ENCODE results near the gene BICC1. TPM values are rescaled to one million over a fixed set of nuclear protein-coding genes. Genes with fewer than 3 reads are reported as not detected.

Gene BICC1
- total RNA-seq, 4 donors from 2014 or later = 0.60 to 5.1 (median 2.2) TPM

- Histone ChIP-seq H3K27ac (peak overlapping the region in 1 of 4 donors; percentile 39), H3K4me3 (no peak overlapping the region), H3K4me1 (no peaks in the 10 kb centered on the region), H3K36me3 (no peaks in the 10 kb centered on the region), H3K9me3 (no peaks in the 10 kb centered on the region), H3K27me3 (no peaks in the 10 kb centered on the region)
- in situ Hi-C loops (cut with MboI; ENCODE audit: low pct_ligation_motif_present in 1 of 4, low pct_unique_long_range_greater_than_20kb in 1 of 4, low sequenced_read_pairs in 3 of 4) (no loop called here), intact Hi-C loops (cut with DNase I; ENCODE audit: low total_unique reads) (no loop called here)
- DNase-seq = no peak
- WGBS, 2 donors (ENCODE audit: low coverage in 1 of 2) = 62 to 70% methylated on average over 5 of the region's 5 CpGs
- no peak for TF ChIP-seq EP300 (IDR thresholded peaks at IDR 0.05; ENCODE audit: low read depth)
- TF ChIP-seq CTCF (IDR thresholded peaks at IDR 0.05) = no peak
- TF ChIP-seq POLR2A (IDR thresholded peaks at IDR 0.05) = no peak
- no peak for TF ChIP-seq POLR2AphosphoS5 (IDR thresholded peaks at IDR 0.05)
These were observed 321.3 kb downstream of the BICC1 start for GRCh38 chr10:58833771-58834561.

- TF ChIP-seq POLR2A (IDR thresholded peaks at IDR 0.05) = no peak
- no peak for TF ChIP-seq EP300 (IDR thresholded peaks at IDR 0.05; ENCODE audit: low read depth)
- no peak for TF ChIP-seq POLR2AphosphoS5 (IDR thresholded peaks at IDR 0.05)
- no peak for TF ChIP-seq CTCF (IDR thresholded peaks at IDR 0.05)
- Histone ChIP-seq H3K9me3 (no peaks in the 10 kb centered on the region), H3K4me1 (no peaks in the 10 kb centered on the region), H3K36me3 (no peaks in the 10 kb centered on the region), H3K27ac (no peak overlapping the region), H3K4me3 (no peak overlapping the region), H3K27me3 (no peaks in the 10 kb centered on the region)
- no peak for DNase-seq
- 60 to 85% methylated on average over 1 to 3 of the region's 3 CpGs for WGBS, 2 donors (ENCODE audit: low coverage in 1 of 2)
- in situ Hi-C loops (cut with MboI; ENCODE audit: low pct_ligation_motif_present in 1 of 4, low pct_unique_long_range_greater_than_20kb in 1 of 4, low sequenced_read_pairs in 3 of 4) (no loop called here), intact Hi-C loops (cut with DNase I; ENCODE audit: low total_unique reads) (no loop called here)
These were observed 323.6 kb downstream of the BICC1 start for GRCh38 chr10:58836176-58836700.

GRCh38 chr10:58836991-58837575 lies 324.4 kb downstream of the BICC1 start:
- TF ChIP-seq POLR2AphosphoS5 (IDR thresholded peaks at IDR 0.05) (no peak), CTCF (IDR thresholded peaks at IDR 0.05) (no peak)
- Histone ChIP-seq H3K9me3 (no peaks in the 10 kb centered on the region), H3K36me3 (no peaks in the 10 kb centered on the region), H3K27me3 (no peaks in the 10 kb centered on the region), H3K27ac (no peak overlapping the region), H3K4me1 (no peaks in the 10 kb centered on the region), H3K4me3 (no peak overlapping the region)
- 71 to 83% methylated on average over 8 of the region's 8 CpGs for WGBS, 2 donors (ENCODE audit: low coverage in 1 of 2)
- no peak for DNase-seq
- in situ Hi-C loops (cut with MboI; ENCODE audit: low pct_ligation_motif_present in 1 of 4, low pct_unique_long_range_greater_than_20kb in 1 of 4, low sequenced_read_pairs in 3 of 4) = no loop called here
- intact Hi-C loops (cut with DNase I; ENCODE audit: low total_unique reads) = no loop called here

- intact Hi-C loops (cut with DNase I; ENCODE audit: low total_unique reads) (no loop called here), in situ Hi-C loops (cut with MboI; ENCODE audit: low pct_ligation_motif_present in 1 of 4, low pct_unique_long_range_greater_than_20kb in 1 of 4, low sequenced_read_pairs in 3 of 4) (no loop called here)
- Histone ChIP-seq H3K4me3 (no peak overlapping the region), H3K27ac (no peak overlapping the region), H3K9me3 (no peaks in the 10 kb centered on the region), H3K4me1 (no peaks in the 10 kb centered on the region), H3K36me3 (no peaks in the 10 kb centered on the region), H3K27me3 (no peaks in the 10 kb centered on the region)
- no peak for TF ChIP-seq POLR2AphosphoS5 (IDR thresholded peaks at IDR 0.05)
- TF ChIP-seq EP300 (IDR thresholded peaks at IDR 0.05; ENCODE audit: low read depth) = no peak
- no peak for DNase-seq
- WGBS, 2 donors (ENCODE audit: low coverage in 1 of 2) = 89 to 97% methylated on average over 2 of the region's 2 CpGs
These were observed 325.2 kb downstream of the BICC1 start for GRCh38 chr10:58837826-58838225.
